GM12891 (cell line): ENCODE measurements around the gene TMEM125.

Source experiments
- POLR2A ChIP-seq: IDR thresholded peaks from 2 replicates; pipeline ENCODE4 v1.6.1; 2011; ENCODE audit warnings: low read depth, low read length, control low read depth
- POLR2AphosphoS5 ChIP-seq: IDR thresholded peaks from 2 replicates; pipeline ENCODE4 v1.6.1; 2011; ENCODE audit warnings: low read depth, low read length, control low read depth
- POU2F2 ChIP-seq: IDR thresholded peaks from 2 replicates; pipeline ENCODE4 v1.6.1; 2011; ENCODE audit warnings: low read depth, mild to moderate bottlenecking, control low read depth, low read length, moderate library complexity
- SPI1 ChIP-seq: IDR thresholded peaks from 2 replicates; pipeline ENCODE4 v1.6.1; 2011; ENCODE audit warnings: low read depth, low read length, control low read depth
- TAF1 ChIP-seq: IDR thresholded peaks from 2 replicates; pipeline ENCODE4 v1.6.1; 2011; ENCODE audit warnings: low read depth, low read length, control low read depth

- no peak for TF ChIP-seq POLR2A
- TF ChIP-seq TAF1, result no peak
- TF ChIP-seq POLR2AphosphoS5, result no peak
- TF ChIP-seq SPI1, result no peak
- TF ChIP-seq POU2F2, result no peak
Observed at GRCh38 chr1:43222879-43223278, 46.9 kb upstream of the TMEM125 start.
